ENCODE results near the gene KRT34. TPM values are rescaled to one million over a fixed set of nuclear protein-coding genes. Genes with fewer than 3 reads are reported as not detected.

Gene KRT34
- total RNA-seq, 1 donor from 2014 or later = 0.74 TPM

DNA sequence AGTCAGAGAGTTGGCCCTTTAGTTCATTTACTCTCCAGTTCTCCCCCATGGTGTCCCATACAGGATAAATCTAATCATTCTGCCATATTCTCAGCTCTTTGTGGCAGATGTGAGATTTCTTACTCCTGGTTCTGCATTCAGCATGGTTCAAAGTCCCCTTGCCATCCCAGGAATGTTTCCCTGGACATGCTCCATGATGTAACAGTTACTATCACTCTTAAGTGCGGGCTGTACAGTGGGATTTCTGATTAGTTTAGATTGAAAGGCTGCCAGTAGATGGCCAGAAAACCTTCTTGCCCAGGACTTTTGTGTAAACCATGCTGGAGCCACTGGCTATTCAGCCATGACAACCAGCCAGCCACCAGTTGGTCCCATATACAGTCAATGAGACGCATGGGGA is 31.9 kb upstream of the KRT34 start:
- Histone ChIP-seq H3K27ac (peak overlapping the region; percentile 68), H3K36me3 (no peaks in the 10 kb centered on the region), H3K9me3 (no peaks in the 10 kb centered on the region), H3K4me1 (peaks cover 43% of the 10 kb centered on the region), H3K27me3 (no peaks in the 10 kb centered on the region), H3K4me3 (no peak overlapping the region)
- intact Hi-C loops (cut with DNase I) = no loop called here
- no peak for TF ChIP-seq POLR2AphosphoS5 (IDR thresholded peaks at IDR 0.05; ENCODE audit: insufficient read depth in 1 of 2, low read depth in 1 of 2)
- TF ChIP-seq POLR2A (IDR thresholded peaks at IDR 0.05) = no peak
- TF ChIP-seq, protein P1, sequence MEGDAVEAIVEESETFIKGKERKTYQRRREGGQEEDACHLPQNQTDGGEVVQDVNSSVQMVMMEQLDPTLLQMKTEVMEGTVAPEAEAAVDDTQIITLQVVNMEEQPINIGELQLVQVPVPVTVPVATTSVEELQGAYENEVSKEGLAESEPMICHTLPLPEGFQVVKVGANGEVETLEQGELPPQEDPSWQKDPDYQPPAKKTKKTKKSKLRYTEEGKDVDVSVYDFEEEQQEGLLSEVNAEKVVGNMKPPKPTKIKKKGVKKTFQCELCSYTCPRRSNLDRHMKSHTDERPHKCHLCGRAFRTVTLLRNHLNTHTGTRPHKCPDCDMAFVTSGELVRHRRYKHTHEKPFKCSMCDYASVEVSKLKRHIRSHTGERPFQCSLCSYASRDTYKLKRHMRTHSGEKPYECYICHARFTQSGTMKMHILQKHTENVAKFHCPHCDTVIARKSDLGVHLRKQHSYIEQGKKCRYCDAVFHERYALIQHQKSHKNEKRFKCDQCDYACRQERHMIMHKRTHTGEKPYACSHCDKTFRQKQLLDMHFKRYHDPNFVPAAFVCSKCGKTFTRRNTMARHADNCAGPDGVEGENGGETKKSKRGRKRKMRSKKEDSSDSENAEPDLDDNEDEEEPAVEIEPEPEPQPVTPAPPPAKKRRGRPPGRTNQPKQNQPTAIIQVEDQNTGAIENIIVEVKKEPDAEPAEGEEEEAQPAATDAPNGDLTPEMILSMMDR (IDR thresholded peaks at IDR 0.05) = no peak
- no peak for DNase-seq (ENCODE audit: extremely low spot score in 2 of 2)

DNA sequence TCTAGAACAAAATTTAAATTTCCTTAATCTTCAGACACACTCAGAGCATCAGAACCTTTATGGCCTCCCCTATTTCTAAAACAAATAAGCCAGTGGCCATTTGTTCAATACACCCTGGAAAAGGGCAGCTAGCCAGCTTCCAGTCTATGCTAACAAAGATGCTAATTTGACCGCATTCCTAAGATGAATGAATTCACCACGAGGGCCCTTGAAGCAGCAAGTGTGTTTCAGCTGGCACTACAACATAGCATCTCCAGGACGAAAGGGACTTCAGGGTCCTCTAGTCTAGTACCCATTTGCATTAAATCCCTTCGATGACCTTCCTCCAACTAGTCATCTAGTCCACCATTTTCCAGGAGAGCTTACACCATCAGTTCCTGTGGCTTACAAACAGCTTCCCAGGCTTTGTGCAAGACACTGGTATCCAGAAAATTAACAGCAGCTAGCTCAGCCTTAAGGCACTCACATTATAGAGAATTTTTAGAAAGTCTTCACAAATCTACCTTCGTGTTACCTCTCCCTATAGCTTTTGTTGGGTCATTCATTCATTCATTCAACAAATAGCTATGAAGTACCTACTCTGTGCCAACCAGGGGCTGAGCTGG is 31.3 kb upstream of the KRT34 start:
- TF ChIP-seq POLR2A (IDR thresholded peaks at IDR 0.05) (no peak), POLR2AphosphoS5 (IDR thresholded peaks at IDR 0.05; ENCODE audit: insufficient read depth in 1 of 2, low read depth in 1 of 2) (no peak)
- TF ChIP-seq, protein P1 (IDR thresholded peaks at IDR 0.05) = no peak
- peaks cover 37% of the 10 kb centered on the region for H3K4me1 ChIP-seq
- no peaks in the 10 kb centered on the region for H3K9me3 ChIP-seq
- no peak overlapping the region for H3K4me3 ChIP-seq
- intact Hi-C loops (cut with DNase I) = no loop called here
- no peaks in the 10 kb centered on the region for H3K36me3 ChIP-seq
- DNase-seq (ENCODE audit: extremely low spot score in 2 of 2) = no peak
- H3K27me3 ChIP-seq = no peaks in the 10 kb centered on the region
- H3K27ac ChIP-seq = no peak overlapping the region

DNA sequence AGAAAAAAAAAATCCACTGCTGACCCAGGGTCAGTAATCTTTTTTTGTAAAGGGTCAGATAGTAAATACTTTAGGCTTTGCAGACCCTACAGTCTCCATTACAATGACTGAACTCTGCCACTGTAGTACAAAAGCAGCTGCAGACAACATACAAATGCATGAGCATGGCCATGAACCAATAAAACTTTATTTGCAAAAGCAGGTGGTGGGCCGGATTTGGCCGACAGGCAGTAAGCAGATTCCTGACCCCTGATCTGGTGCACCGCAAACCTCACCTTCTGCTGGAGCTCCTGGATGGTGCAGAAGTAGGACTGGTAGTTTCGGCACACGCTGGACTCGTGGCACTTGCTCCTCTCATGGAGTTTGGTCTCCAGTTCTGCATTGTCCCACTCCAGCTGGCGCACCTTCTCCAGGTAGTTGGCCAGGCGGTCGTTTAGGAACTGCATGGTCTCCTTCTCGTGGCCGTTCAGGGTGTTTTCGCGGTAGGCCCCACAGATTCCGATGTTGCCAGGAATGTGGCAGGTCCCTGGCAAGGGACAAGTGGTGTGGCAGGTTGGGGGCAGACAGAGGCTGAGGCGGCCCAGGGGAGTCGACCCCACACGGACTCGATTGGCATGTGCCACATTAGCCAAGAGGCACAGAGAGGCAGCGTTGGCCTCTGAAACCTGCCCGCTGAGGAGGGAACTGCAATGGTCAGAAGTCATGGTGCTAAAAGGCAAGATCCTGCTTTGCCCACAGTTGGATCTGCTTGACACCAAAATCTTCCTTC is 29.1 kb upstream of the KRT34 start:
- no peak overlapping the region for H3K27ac ChIP-seq
- intact Hi-C loops (cut with DNase I) = no loop called here
- no peaks in the 10 kb centered on the region for H3K27me3 ChIP-seq
- H3K4me1 ChIP-seq = peaks cover 15% of the 10 kb centered on the region
- TF ChIP-seq POLR2A (IDR thresholded peaks at IDR 0.05) = no peak
- TF ChIP-seq, protein P1 (IDR thresholded peaks at IDR 0.05) = no peak
- no peak for TF ChIP-seq POLR2AphosphoS5 (IDR thresholded peaks at IDR 0.05; ENCODE audit: insufficient read depth in 1 of 2, low read depth in 1 of 2)
- H3K36me3 ChIP-seq = no peaks in the 10 kb centered on the region
- no peak overlapping the region for H3K4me3 ChIP-seq
- no peak for DNase-seq (ENCODE audit: extremely low spot score in 2 of 2)
- no peaks in the 10 kb centered on the region for H3K9me3 ChIP-seq

DNA sequence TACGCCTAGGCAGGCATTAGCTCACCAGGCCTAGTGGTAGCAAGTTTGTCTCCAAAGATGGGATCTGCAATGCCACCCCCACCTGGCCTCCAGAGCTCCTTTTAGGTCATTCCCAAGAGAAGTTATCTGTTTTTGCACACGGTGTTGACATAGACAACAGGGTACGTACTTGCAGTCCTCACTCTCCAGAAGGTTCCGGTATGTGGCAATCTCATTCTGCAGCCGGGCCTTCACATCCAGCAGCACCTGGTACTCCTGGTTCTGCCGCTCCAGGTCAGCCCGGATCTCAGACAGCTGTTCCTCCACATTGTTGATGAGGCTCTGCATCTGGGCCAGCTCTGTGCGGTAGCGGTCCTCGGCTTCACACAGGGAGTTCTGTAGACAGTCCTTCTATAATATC is 25.1 kb upstream of the KRT34 start:
- H3K27ac ChIP-seq = no peak overlapping the region
- TF ChIP-seq POLR2AphosphoS5 (IDR thresholded peaks at IDR 0.05; ENCODE audit: insufficient read depth in 1 of 2, low read depth in 1 of 2) (no peak), POLR2A (IDR thresholded peaks at IDR 0.05) (no peak)
- TF ChIP-seq, protein P1 (IDR thresholded peaks at IDR 0.05) = no peak
- no peaks in the 10 kb centered on the region for H3K9me3 ChIP-seq
- intact Hi-C loops (cut with DNase I) = no loop called here
- no peaks in the 10 kb centered on the region for H3K36me3 ChIP-seq
- H3K4me1 ChIP-seq = peaks cover 28% of the 10 kb centered on the region
- no peak overlapping the region for H3K4me3 ChIP-seq
- H3K27me3 ChIP-seq = no peaks in the 10 kb centered on the region
- DNase-seq (ENCODE audit: extremely low spot score in 2 of 2) = no peak

DNA sequence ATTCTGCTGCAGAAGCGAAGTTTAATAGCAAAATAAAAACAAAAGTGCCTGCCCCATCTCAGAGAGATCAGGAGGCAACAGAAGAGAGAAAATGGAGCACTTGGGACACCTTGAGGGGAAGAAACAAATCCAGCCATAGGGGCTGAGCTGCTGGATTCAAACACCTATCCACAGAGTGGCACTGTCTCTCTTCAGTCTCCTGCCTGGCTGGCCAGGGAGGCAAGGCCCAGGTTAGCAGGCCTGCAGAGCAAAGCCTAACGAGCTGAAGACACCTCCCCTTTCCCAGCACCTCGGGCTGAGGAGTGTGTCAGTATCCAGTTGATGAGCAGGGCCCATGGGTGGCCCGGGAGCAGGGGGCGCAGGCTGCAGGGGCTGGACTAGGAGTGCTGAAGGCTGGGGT is 24.1 kb upstream of the KRT34 start:
- intact Hi-C loops (cut with DNase I) = no loop called here
- Histone ChIP-seq H3K9me3 (no peaks in the 10 kb centered on the region), H3K4me3 (no peak overlapping the region), H3K4me1 (peaks cover 33% of the 10 kb centered on the region), H3K27me3 (no peaks in the 10 kb centered on the region), H3K27ac (no peak overlapping the region), H3K36me3 (no peaks in the 10 kb centered on the region)
- TF ChIP-seq, protein P1 (IDR thresholded peaks at IDR 0.05) = no peak
- TF ChIP-seq POLR2A (IDR thresholded peaks at IDR 0.05) = no peak
- no peak for TF ChIP-seq POLR2AphosphoS5 (IDR thresholded peaks at IDR 0.05; ENCODE audit: insufficient read depth in 1 of 2, low read depth in 1 of 2)
- DNase-seq (ENCODE audit: extremely low spot score in 2 of 2) = no peak

Measured in vagina (tissue), 2 donors.